SK-N-SH (cell line): ENCODE results near the gene CTBP1.

Source experiments
- ELF1 ChIP-seq: IDR thresholded peaks from 2 replicates; pipeline ENCODE4 v1.4.0; 2012
- EZH2phosphoT487 ChIP-seq: fragments of 200-600 bp; sonication (generic); IDR thresholded peaks from 2 replicates; pipeline ENCODE4 v1.6.1; 2017; ENCODE audit warnings: low read depth, mixed run types, mild to moderate bottlenecking, antibody characterized with exemption, moderate library complexity, borderline replicate concordance
- MAX ChIP-seq: IDR thresholded peaks from 2 replicates; pipeline ENCODE4 v1.4.0; 2012; ENCODE audit warnings: low read depth
- NFIC ChIP-seq: IDR thresholded peaks from 2 replicates; pipeline ENCODE4 v1.4.0; 2012; ENCODE audit warnings: borderline replicate concordance
- POLR2AphosphoS5 ChIP-seq: IDR thresholded peaks from 2 replicates; pipeline ENCODE4 v1.6.1; 2012; ENCODE audit warnings: low read depth, low read length
- RAD21 ChIP-seq: IDR thresholded peaks from 2 replicates; pipeline ENCODE4 v1.6.1; 2012; ENCODE audit warnings: mild to moderate bottlenecking, low read length
- RCOR1 ChIP-seq: fragments of 150-350 bp; IDR thresholded peaks from 2 replicates; pipeline ENCODE4 v1.6.1; 2017; ENCODE audit warnings: antibody characterized with exemption, low read length
- TF ChIP-seq, protein P1 (sequence below): fragments of 200-600 bp; sonication (generic); IDR thresholded peaks from 2 replicates; pipeline ENCODE4 v1.6.1; 2017; ENCODE audit warnings: antibody characterized with exemption, mild to moderate bottlenecking, moderate library complexity

DNA sequence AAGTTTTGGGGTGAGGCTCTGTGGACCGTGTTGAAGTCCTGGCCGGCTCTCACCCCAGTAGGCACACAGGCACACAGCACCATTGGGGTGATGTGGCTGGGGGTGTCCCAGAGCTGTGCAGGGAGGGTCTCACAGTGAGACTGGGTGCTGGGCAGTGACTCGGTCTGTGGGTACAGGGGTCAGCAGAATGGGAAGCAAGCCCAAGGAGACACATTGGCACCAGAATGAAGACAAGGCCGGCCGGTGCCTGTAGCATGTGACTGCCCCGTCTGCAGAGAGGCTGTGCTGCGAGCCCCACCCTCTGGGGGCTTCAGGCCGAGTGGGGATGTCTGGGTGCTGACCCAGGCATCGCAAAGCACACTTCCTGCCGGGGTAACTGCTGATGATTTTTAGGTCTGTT is 46.0 kb upstream of the CTBP1 start:
- TF ChIP-seq, protein P1, sequence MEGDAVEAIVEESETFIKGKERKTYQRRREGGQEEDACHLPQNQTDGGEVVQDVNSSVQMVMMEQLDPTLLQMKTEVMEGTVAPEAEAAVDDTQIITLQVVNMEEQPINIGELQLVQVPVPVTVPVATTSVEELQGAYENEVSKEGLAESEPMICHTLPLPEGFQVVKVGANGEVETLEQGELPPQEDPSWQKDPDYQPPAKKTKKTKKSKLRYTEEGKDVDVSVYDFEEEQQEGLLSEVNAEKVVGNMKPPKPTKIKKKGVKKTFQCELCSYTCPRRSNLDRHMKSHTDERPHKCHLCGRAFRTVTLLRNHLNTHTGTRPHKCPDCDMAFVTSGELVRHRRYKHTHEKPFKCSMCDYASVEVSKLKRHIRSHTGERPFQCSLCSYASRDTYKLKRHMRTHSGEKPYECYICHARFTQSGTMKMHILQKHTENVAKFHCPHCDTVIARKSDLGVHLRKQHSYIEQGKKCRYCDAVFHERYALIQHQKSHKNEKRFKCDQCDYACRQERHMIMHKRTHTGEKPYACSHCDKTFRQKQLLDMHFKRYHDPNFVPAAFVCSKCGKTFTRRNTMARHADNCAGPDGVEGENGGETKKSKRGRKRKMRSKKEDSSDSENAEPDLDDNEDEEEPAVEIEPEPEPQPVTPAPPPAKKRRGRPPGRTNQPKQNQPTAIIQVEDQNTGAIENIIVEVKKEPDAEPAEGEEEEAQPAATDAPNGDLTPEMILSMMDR, result no peak
- TF ChIP-seq RAD21 (no peak), POLR2AphosphoS5 (no peak), ELF1 (no peak), MAX (no peak), EZH2phosphoT487 (no peak), RCOR1 (no peak), NFIC (no peak)
